Liver (tissue), 9 donors: ENCODE data around the gene KCNJ11. TPM values are rescaled to one million over a fixed set of nuclear protein-coding genes. Genes with fewer than 3 reads are reported as not detected.

ENCODE experiments used
- DNase-seq: peaks from one replicate; pipeline ENCODE4 v3.0.0-alpha.2; 2017; ENCODE audit warnings: low spot score
- H3K27ac ChIP-seq, 2 donors: one replicate each; pipeline ENCODE4 v1.7.0; 2013; ENCODE audit warnings: inconsistent platforms in 2 of 2, low read length in 2 of 2, control low read depth in 1 of 2, low read depth in 1 of 2, mild to moderate bottlenecking in 1 of 2
- H3K27me3 ChIP-seq, 4 donors: one replicate each; pipeline versions ENCODE4 v1.6.1 to v1.7.0; 2013; ENCODE audit warnings: low read length in 3 of 4, inconsistent platforms in 1 of 4, mild to moderate bottlenecking in 1 of 4, moderate library complexity in 1 of 4; ENCODE audit not compliant: control insufficient read depth in 4 of 4, insufficient read depth in 4 of 4
- H3K36me3 ChIP-seq, 4 donors: one replicate each; pipeline versions ENCODE4 v1.6.1 to v1.7.0; 2013; ENCODE audit warnings: low read length in 3 of 4, mild to moderate bottlenecking in 3 of 4, low read depth in 1 of 4, moderate library complexity in 1 of 4; ENCODE audit not compliant: control insufficient read depth in 4 of 4, insufficient read depth in 3 of 4
- H3K4me1 ChIP-seq, 4 donors: one replicate each; pipeline versions ENCODE4 v1.6.1 to v1.7.0; 2013; ENCODE audit warnings: low read length in 3 of 4, mild to moderate bottlenecking in 3 of 4, moderate library complexity in 1 of 4; ENCODE audit not compliant: control insufficient read depth in 4 of 4, insufficient read depth in 4 of 4
- H3K4me3 ChIP-seq, 3 donors: one replicate each; pipeline versions ENCODE4 v1.6.1 to v1.7.0; 2013; ENCODE audit warnings: low read length in 3 of 3, control low read depth in 1 of 3, low read depth in 1 of 3, mild to moderate bottlenecking in 1 of 3
- H3K9ac ChIP-seq, 2 donors: one replicate each; pipeline ENCODE4 v1.7.0; 2013; ENCODE audit warnings: low read length in 2 of 2, mild to moderate bottlenecking in 2 of 2, moderate library complexity in 2 of 2, control low read depth in 1 of 2, low read depth in 1 of 2
- H3K9me3 ChIP-seq, 4 donors: one replicate each; pipeline versions ENCODE4 v1.6.1 to v1.7.0; 2013; ENCODE audit warnings: low read length in 3 of 4; ENCODE audit not compliant: control insufficient read depth in 4 of 4
- EGR1 ChIP-seq, 2 donors: IDR thresholded peaks; 2 replicates each; pipeline ENCODE4 v1.6.1; 2016 to 2018; ENCODE audit warnings: antibody characterized with exemption in 2 of 2, low read depth in 2 of 2
- FOXA1 ChIP-seq: IDR thresholded peaks from 2 replicates; pipeline ENCODE4 v1.6.1; 2016; ENCODE audit warnings: antibody characterized with exemption
- FOXA2 ChIP-seq: IDR thresholded peaks from 2 replicates; pipeline ENCODE4 v1.6.1; 2016; ENCODE audit warnings: antibody characterized with exemption
- GABPA ChIP-seq, 2 donors: IDR thresholded peaks in 1 of 2; conservative IDR thresholded peaks in 1 of 2; 2 replicates each; pipeline ENCODE4 v1.6.1; 2016; ENCODE audit warnings: antibody characterized with exemption in 2 of 2, mild to moderate bottlenecking in 1 of 2, moderate library complexity in 1 of 2
- HNF4G ChIP-seq: IDR thresholded peaks from 2 replicates; pipeline ENCODE4 v1.6.1; 2016; ENCODE audit warnings: antibody characterized with exemption
- JUND ChIP-seq, 2 donors: IDR thresholded peaks; 2 replicates each; pipeline ENCODE4 v1.6.1; 2016; ENCODE audit warnings: antibody characterized with exemption in 2 of 2
- NR2F2 ChIP-seq: IDR thresholded peaks from 2 replicates; pipeline ENCODE4 v1.6.1; 2016; ENCODE audit warnings: antibody characterized with exemption
- RAD21 ChIP-seq, 2 donors: IDR thresholded peaks; 2 replicates each; pipeline ENCODE4 v1.6.1; 2016; ENCODE audit warnings: antibody characterized with exemption in 2 of 2, mild to moderate bottlenecking in 2 of 2
- RXRA ChIP-seq, 2 donors: IDR thresholded peaks; 2 replicates each; pipeline ENCODE4 v1.6.1; 2017 to 2018; ENCODE audit warnings: antibody characterized with exemption in 2 of 2, mild to moderate bottlenecking in 1 of 2
- SP1 ChIP-seq: IDR thresholded peaks from 2 replicates; pipeline ENCODE4 v1.6.1; 2018; ENCODE audit warnings: antibody characterized with exemption, mild to moderate bottlenecking
- TAF1 ChIP-seq: conservative IDR thresholded peaks from 2 replicates; pipeline ENCODE4 v1.6.1; 2016; ENCODE audit warnings: antibody characterized with exemption, mild to moderate bottlenecking
- YY1 ChIP-seq: IDR thresholded peaks from 2 replicates; pipeline ENCODE4 v1.6.1; 2016; ENCODE audit warnings: antibody characterized with exemption, mild to moderate bottlenecking
- WGBS: extraction: QIAGEN DNeasy Blood & Tissue Kit; methylation state at CpG from one replicate; pipeline ENCODE4 v1.1.7; 2013; 5-methylcytosine and 5-hydroxymethylcytosine counted together
- polyA plus RNA-seq, 2 donors: library from polyadenylated mRNA; stranded (reverse) in 1 of 2; unstranded in 1 of 2; fragments of 200-250 nt in 1 of 2; fragments of >200 nt in 1 of 2; fragmentation: Nextera tagmentation in 1 of 2; extraction: Ambion mirVana in 1 of 2; gene quantifications; one replicate each; pipeline versions ENCODE4 v1.2.1 to v1.2.3, GENCODE V29; 2013 to 2015
- total RNA-seq, 2 donors: library from RNA; depleted of rRNA; stranded (reverse); fragments of >200 nt; gene quantifications; one replicate each; pipeline ENCODE4 v1.2.3, GENCODE V29; 2014
- TF ChIP-seq, protein P1 (sequence below): IDR thresholded peaks from 2 replicates; pipeline ENCODE4 v1.6.1; 2016; ENCODE audit warnings: antibody characterized with exemption
- TF ChIP-seq, protein P2 (sequence below): IDR thresholded peaks from 2 replicates; pipeline ENCODE4 v1.6.1; 2016; ENCODE audit warnings: antibody characterized with exemption
- TF ChIP-seq, protein P3 (sequence below): fragments of 150-350 bp; IDR thresholded peaks from 2 replicates; pipeline ENCODE4 v1.5.1; 2017; ENCODE audit warnings: improper control_type of control experiment, low read depth, low read length; ENCODE audit not compliant: missing input control
- TF ChIP-seq, protein P4 (sequence below): IDR thresholded peaks from 2 replicates; pipeline ENCODE4 v1.6.1; 2016; ENCODE audit warnings: antibody characterized with exemption
- TF ChIP-seq, protein P5 (sequence below): IDR thresholded peaks from 2 replicates; pipeline ENCODE4 v1.6.1; 2016; ENCODE audit warnings: antibody characterized with exemption, mild to moderate bottlenecking
- donor health status: healthy.
- donor health status: healthy.
- donor health status: healthy.
- donor health status: healthy.
- donor health status: healthy.

Gene KCNJ11
- total and polyA plus RNA-seq, 4 donors, result 0.28 to 1.1 (median 0.75) TPM; not detected in 1

DNA sequence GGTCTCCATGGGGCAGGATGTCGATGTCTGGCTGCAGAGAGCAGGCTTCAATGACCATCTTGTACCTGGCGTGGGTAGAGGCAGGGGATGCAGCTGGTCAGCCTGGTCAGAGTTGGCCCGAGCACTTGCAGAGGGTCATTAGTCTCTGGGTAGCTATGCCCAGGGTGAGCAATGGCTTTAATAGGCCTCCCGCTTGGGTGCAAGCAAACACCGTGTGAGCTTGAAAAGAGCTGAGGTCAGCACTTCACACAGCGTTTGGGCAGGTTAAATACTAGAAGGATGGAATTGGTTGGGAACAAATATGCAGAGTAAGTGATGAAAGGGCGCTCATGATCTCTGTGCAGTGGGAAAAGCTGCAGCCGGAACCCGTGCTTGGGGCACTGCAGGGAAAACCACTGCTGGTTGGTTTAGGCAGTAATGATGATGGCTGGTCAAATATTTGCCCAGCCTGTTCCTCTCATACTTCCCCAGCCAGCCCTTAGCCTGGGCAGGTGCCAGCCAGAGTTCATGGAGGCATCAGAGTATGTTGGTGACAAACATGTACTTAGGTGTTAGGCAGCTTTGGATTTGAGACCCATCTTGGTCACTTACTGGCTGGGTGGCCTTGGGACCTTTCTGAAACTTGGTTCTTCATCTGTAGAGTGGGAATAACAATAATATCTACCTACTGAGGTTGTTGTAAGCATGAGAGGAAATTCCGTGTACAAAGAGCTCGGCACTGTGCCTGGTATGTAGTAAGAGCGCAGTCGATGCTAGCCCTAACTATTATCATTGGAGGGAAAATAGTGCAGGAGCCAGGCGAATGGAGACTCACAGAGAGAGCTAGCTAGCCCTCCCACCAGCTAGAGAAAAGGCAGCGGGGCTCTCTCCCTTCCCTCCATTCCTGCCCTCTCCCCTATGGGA lies 25.2 kb upstream of the KCNJ11 start (continued):
- TF ChIP-seq, protein P1, sequence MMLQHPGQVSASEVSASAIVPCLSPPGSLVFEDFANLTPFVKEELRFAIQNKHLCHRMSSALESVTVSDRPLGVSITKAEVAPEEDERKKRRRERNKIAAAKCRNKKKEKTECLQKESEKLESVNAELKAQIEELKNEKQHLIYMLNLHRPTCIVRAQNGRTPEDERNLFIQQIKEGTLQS, result no peak
- TF ChIP-seq, protein P2, sequence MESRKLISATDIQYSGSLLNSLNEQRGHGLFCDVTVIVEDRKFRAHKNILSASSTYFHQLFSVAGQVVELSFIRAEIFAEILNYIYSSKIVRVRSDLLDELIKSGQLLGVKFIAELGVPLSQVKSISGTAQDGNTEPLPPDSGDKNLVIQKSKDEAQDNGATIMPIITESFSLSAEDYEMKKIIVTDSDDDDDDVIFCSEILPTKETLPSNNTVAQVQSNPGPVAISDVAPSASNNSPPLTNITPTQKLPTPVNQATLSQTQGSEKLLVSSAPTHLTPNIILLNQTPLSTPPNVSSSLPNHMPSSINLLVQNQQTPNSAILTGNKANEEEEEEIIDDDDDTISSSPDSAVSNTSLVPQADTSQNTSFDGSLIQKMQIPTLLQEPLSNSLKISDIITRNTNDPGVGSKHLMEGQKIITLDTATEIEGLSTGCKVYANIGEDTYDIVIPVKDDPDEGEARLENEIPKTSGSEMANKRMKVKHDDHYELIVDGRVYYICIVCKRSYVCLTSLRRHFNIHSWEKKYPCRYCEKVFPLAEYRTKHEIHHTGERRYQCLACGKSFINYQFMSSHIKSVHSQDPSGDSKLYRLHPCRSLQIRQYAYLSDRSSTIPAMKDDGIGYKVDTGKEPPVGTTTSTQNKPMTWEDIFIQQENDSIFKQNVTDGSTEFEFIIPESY, result no peak
- TF ChIP-seq, protein P3, sequence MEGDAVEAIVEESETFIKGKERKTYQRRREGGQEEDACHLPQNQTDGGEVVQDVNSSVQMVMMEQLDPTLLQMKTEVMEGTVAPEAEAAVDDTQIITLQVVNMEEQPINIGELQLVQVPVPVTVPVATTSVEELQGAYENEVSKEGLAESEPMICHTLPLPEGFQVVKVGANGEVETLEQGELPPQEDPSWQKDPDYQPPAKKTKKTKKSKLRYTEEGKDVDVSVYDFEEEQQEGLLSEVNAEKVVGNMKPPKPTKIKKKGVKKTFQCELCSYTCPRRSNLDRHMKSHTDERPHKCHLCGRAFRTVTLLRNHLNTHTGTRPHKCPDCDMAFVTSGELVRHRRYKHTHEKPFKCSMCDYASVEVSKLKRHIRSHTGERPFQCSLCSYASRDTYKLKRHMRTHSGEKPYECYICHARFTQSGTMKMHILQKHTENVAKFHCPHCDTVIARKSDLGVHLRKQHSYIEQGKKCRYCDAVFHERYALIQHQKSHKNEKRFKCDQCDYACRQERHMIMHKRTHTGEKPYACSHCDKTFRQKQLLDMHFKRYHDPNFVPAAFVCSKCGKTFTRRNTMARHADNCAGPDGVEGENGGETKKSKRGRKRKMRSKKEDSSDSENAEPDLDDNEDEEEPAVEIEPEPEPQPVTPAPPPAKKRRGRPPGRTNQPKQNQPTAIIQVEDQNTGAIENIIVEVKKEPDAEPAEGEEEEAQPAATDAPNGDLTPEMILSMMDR, result no peak
- TF ChIP-seq RAD21 (IDR thresholded peaks at IDR 0.05), result no peak

DNA sequence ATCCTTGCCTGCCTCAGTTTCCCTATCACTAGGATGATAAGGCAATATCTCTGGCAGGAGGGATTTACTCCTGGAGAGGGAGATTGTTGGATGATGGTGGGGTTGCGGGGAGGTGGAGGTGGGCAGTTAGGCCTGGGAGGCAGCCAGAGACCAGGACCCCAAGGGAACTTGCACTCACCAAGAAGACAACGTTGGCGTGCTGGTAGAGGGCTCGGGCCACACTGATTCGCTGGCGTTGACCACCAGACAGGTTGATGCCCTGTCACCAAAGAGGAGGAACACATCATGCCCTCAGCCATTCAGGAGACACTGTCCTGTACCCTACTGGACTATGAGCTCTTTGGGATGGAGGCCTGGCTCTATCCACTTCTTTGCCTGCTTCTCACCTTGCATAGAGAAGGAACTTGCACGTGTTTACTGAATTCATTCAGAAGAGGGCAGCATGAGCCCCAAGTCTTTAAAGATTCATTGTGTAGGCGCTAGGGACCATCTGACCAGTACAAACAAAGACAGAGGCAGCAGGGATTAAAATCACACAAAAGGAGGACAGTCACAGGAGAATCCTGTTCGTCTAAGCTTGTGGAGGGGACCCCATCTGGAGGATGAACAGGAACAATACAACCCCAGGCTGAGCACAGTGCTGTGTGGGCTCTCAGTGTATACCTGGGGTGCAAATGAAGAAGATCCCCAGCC lies 24.2 kb upstream of the KCNJ11 start:
- H3K9ac ChIP-seq, result no peak overlapping the region
- 84% methylated on average over 9 of the region's 9 CpGs for WGBS
- no peak overlapping the region for H3K27ac ChIP-seq
- H3K9me3 ChIP-seq, result no peaks in the 10 kb centered on the region
- TF ChIP-seq RXRA (IDR thresholded peaks at IDR 0.05) (no peak), YY1 (no peak)
- no peaks in the 10 kb centered on the region for H3K27me3 ChIP-seq
- no peaks in the 10 kb centered on the region for H3K36me3 ChIP-seq
- DNase-seq, result no peak
- peaks cover 0 to 2% (median 0%) of the 10 kb centered on the region in 4 donors for H3K4me1 ChIP-seq
- H3K4me3 ChIP-seq, result no peak overlapping the region

DNA sequence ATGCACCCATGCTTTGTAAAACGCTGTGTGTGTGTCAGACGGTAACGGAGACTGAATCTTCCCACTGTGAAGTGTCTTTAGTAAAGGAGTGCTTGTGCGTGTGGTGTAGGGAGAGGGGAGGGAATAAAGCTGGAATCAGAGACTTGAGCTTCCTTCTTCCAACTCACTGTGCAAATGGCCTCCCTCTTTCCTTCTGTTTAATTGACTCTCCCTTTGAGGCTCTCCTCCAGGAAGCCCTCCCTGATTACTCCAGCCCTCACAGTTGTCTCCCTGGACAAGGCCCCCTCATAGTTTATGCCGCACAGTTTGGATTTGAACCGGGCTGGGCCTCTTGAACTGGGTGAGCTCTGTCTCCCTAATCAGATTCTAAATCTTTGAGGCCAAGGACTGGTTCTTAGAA lies 23.0 kb upstream of the KCNJ11 start:
- H3K9me3 ChIP-seq, result no peaks in the 10 kb centered on the region
- DNase-seq, result no peak
- 84% methylated on average over 6 of the region's 6 CpGs for WGBS
- no peak overlapping the region for H3K4me3 ChIP-seq
- H3K27ac ChIP-seq, result no peak overlapping the region
- no peak overlapping the region for H3K9ac ChIP-seq
- no peaks in the 10 kb centered on the region for H3K36me3 ChIP-seq
- H3K27me3 ChIP-seq, result no peaks in the 10 kb centered on the region
- H3K4me1 ChIP-seq, result peaks cover under 1 to 3% (median 1%) of the 10 kb centered on the region in 4 donors
- TF ChIP-seq SP1 (no peak), HNF4G (no peak), FOXA2 (no peak), JUND (IDR thresholded peaks at IDR 0.05) (no peak), EGR1 (IDR thresholded peaks at IDR 0.05; ENCODE audit: low read depth in 2 of 2) (no peak), TAF1 (no peak), GABPA (IDR thresholded peaks at IDR 0.05 in 1 of 2, conservative IDR thresholded peaks at IDR 0.05 in 1 of 2) (no peak), NR2F2 (no peak), YY1 (no peak), RXRA (IDR thresholded peaks at IDR 0.05) (no peak), FOXA1 (no peak)
- TF ChIP-seq, protein P4, sequence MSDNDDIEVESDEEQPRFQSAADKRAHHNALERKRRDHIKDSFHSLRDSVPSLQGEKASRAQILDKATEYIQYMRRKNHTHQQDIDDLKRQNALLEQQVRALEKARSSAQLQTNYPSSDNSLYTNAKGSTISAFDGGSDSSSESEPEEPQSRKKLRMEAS, result no peak
- TF ChIP-seq, protein P3, result no peak
- TF ChIP-seq, protein P5, sequence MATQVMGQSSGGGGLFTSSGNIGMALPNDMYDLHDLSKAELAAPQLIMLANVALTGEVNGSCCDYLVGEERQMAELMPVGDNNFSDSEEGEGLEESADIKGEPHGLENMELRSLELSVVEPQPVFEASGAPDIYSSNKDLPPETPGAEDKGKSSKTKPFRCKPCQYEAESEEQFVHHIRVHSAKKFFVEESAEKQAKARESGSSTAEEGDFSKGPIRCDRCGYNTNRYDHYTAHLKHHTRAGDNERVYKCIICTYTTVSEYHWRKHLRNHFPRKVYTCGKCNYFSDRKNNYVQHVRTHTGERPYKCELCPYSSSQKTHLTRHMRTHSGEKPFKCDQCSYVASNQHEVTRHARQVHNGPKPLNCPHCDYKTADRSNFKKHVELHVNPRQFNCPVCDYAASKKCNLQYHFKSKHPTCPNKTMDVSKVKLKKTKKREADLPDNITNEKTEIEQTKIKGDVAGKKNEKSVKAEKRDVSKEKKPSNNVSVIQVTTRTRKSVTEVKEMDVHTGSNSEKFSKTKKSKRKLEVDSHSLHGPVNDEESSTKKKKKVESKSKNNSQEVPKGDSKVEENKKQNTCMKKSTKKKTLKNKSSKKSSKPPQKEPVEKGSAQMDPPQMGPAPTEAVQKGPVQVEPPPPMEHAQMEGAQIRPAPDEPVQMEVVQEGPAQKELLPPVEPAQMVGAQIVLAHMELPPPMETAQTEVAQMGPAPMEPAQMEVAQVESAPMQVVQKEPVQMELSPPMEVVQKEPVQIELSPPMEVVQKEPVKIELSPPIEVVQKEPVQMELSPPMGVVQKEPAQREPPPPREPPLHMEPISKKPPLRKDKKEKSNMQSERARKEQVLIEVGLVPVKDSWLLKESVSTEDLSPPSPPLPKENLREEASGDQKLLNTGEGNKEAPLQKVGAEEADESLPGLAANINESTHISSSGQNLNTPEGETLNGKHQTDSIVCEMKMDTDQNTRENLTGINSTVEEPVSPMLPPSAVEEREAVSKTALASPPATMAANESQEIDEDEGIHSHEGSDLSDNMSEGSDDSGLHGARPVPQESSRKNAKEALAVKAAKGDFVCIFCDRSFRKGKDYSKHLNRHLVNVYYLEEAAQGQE, result no peak
